GM19372 (cell line): ENCODE measurements around the gene TRABD.

ENCODE experiments used
- ATAC-seq: cut with Tn5 transposase; IDR thresholded peaks from one replicate; pipeline ENCODE4 v1.9.1; 2021; ENCODE audit warnings: mild to moderate bottlenecking, low read depth, moderate library complexity; ENCODE audit not compliant: unreplicated experiment

Gene TRABD

GRCh38 chr22:50216684-50217520 lies 31.2 kb downstream of the TRABD start:
- ATAC-seq = no peak

- no peak for ATAC-seq
Observed at GRCh38 chr22:50217543-50218152, 31.9 kb downstream of the TRABD start.

GRCh38 chr22:50218153-50218995 lies 32.7 kb downstream of the TRABD start:
- no peak for ATAC-seq

DNA sequence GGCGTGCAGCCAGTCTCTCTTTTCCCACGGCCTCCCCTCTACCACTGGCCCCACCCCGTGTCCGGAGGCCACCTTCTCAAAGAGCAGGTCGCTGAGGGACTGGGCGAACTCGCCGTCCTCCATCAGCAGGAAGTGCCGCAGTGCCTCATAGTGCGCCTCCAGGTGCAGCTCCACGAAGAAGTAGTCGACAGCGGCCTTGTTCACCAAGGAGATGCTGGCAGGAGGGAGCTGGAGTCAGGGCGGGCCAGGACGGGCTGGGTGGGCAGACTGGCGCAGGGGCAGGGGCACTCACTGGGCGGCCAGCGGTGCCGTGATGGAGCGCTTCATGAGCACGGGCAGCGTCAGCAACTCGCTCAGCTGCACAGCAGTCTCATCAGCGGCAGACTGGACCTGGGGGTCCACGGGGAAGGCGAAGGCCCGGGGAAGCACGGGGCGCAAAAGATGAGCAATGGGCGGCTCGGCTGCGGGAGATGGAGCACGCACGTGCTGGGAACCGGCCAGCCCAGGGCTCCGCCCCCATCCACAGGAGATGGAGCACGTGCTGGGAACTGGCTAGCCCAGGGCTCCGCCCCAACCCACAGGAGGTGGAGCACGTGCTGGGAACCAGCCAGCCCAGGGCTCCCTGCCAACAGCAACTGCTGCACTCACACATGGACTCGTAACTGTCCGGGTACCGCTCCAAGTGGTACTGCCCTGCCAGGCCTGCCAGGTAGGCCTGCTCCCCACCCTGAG lies 33.4 kb downstream of the TRABD start:
- ATAC-seq = no peak

- no peak for ATAC-seq
Observed at GRCh38 chr22:50219800-50220602, 34.3 kb downstream of the TRABD start.

DNA sequence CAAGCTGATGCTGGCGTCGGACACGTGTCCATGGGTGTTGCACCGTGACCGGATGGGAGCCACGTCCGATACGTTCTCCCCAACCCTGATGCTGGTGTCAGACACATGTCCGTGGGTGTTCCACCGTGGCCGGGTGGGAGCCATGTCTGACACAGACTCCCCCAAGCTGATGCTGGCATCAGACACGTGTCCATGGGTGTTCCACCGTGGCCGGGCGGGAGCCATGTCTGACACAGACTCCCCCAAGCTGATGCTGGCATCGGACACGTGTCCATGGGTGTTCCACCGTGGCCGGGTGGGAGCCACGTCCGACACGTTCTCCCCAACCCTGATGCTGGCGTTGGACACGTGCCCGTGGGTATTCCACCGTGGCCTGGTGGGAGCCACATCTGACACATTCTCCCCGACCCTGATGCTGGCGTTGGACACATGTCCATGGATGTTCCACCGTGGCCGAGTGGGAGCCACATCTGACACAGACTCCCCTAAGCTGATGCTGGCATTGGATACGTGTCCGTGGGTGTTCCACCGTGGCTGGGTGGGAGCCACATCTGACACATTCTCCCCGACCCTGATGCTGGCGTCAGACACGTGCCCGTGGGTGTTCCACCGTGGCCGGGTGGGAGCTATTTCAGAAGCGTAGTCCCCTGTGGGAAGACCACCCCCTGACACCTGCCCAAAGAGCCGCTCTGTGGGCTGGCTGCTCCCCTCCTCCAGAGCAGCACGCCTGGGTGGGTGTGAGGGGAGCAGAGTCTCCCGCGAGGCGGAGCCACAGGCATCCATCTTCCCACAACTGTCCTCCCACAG lies 35.1 kb downstream of the TRABD start:
- ATAC-seq = no peak

DNA sequence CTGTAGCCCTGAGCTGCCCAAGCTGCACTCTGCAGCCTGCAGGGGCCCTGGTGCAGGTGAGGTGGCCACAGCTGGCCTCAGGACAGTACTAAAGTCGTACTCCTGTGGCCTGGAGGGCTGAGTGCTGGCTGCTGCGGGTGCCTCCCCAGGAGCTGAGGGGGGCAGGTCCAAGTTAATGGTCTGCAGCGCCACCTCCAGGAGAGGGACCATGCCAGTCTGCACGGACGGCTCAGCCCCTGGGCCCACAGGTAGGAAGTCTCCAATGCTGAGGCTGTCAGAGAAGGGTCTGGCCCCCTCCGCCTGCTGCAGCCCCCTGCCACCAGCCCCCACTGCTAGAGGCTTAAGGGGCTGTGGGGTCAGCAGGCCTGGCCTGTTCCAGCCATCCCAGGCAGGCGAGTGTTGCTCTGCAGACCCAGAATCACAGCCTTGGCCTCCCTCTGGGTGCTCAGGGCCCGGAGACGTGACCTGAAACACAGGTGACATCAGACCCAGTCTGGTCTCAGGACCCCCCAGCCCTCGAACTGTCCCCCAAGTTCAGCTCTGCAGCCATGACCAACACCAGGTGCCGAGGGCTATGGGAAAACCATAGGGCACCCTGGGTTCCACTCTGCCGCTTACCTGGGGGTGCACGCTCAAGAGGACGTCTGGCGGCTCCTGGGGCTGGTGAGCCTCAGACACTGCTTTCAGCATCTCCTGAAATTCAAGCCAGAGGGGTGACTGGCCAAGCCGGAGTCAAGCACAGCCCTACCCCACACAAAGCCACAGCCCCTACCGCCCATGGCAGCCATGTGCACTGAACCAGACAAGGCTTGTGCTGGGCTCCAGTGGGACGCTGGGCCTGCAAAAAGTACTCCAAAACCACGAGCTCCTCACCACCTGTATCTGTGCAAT lies 35.9 kb downstream of the TRABD start:
- ATAC-seq = no peak

DNA sequence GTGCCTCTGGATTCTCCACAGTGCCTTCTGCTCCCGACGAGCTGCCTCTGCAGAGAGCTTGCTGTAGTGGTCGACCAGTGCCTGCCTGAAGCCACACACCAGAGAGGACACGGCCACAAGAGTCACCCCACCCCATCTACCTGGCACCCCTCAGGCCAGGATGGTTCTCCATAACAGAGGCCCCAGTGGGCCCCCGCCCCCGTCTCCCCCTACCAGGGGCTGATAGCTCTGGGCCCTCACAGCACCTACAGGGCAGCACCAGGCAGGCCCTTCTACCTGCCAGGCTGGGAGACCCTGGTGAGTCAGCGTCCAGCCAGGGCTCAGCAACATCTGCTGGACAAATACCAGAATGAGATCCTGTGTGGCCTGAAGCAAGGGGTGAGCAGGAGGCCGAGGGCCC lies 36.8 kb downstream of the TRABD start:
- no peak for ATAC-seq

- ATAC-seq = no peak
Observed at GRCh38 chr22:50224071-50224470, 38.4 kb downstream of the TRABD start.

DNA sequence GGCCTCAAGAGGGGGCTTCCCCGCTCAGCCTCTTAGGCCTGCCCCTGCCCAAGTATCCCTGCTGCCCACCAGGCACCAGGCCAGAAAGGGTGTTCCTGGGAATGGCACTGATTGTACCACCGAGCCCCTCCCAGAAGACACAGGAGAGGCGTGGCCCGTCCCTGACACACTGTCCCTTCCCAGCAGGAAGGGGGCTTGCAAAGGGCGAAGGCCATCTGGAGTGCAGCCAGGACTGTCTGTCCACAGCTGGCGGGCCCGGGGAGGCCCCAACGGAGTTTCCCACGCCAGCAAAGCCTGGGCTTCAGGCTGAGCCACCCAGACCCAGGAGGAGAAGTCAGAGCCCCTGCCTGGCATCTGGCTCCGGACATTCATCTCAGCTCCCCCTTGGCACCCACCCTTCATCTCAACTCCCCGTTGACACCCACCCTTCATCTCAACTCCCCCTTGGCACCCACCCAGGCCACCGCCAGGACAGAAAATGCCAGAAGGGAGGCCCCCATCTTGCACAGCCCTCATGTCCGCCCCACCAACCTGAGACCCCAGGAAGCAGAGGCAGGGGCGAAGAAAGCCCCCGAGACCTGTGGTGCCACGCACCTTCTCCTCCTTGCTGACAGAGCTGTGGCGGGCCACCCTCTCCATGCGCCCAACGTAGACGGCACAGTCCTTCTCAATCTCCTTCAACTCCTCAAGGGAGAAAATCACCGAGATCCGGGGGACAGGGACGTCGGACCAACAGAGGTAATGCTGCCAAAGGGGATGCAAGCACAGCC lies 39.7 kb downstream of the TRABD start:
- no peak for ATAC-seq

DNA sequence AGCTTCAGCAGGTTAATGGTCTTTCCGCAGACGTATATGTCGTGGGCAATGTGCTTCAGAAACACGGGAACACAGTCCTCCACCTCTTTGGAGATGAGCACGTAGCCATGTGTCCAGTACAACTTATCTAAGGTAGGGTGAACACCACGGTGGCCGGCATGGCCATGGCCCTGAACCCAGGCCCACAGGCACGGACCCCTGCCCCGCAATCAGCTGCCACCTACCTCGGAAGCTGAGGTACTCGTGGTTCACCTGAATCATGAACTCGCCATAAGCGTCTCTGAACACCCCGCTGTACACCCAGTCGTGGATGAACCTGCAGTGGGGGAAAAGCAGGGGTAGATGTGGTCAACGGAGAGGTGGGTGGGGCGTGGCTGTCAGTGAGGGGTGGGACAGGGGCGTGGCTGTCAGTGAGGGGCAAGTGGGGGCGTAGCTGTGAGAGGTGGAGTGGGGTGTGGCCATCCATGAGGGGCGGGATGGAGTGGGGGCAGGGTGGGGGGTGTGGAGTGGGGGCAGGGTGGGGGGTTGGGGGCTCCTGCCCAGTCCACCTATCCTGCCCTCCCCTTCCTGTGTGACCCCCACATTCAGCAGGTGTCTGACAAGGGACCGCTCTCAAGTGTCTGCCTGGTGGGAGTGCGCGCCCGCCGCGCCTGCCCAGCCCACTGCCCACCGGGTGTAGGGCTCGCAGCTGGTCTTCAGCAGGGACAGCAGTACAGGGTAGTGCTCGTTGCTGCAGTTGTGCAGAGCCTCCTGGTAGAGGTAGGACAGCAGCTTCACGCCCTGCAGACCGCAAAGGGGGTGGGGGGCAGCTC lies 40.6 kb downstream of the TRABD start:
- no peak for ATAC-seq

GRCh38 chr22:50226875-50227165 lies 41.1 kb downstream of the TRABD start:
- ATAC-seq = no peak

- no peak for ATAC-seq
Observed at GRCh38 chr22:50227579-50228215, 42.0 kb downstream of the TRABD start.

DNA sequence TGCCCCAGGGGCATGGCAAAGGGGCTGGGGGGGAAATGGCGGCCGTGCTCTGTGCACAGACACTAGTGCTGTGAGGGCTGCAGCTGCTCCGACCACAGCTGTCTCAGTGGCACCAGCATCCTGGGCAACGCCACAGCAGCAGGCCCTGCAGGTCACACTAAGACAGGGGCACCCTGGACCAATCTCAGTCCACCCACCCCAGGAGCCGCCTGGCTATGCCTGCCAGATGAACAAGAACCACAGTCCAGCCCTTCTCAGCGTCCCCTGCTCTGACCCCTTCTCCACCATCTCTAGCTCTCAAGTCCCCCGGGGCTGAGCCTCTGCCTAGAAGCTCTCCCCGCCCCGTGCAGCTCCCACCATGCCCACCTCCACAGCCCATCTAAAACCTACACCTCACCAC lies 42.7 kb downstream of the TRABD start:
- ATAC-seq = no peak

GRCh38 chr22:50229370-50229769 lies 43.7 kb downstream of the TRABD start:
- ATAC-seq = no peak

DNA sequence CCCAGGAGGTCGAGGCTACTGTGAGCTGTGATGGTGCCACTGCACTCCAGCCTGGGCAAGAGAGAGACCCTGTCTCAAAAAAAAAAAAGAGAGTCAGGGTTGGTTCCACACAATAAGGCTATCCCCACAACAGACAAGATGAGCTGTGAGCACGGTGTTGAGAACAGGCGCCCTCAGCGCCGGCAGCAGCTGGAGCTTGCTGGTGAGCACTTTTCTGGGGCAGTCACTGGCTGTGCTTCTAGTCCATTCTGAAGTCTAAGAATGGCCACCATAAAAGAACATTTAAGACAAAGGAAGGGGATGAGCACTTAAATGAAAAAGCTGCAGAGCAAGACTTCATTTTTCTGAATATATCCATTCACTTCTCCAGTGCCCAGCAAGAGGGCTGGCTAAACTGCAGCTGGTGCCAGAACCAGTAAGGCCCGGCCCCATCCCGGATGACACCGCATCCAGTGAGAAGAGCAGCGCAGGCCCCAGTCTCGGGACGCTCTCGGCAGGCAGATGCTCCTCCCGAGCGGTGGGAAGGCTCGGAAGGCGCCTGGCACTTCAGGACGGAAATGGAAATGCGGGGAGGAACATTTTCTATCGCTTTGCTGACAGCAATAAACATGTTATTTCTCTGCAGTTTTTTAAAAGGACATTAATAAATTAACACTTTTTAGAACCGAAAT lies 46.9 kb downstream of the TRABD start:
- ATAC-seq = no peak
